Loucy (cell line): ENCODE data around the gene CD58.

Experiments used
- H2AFZ ChIP-seq: fragments of 200-600 bp; sonication (generic); 2 replicates; pipeline ENCODE4 v1.6.0; 2016; ENCODE audit warnings: antibody characterized with exemption, mild to moderate bottlenecking, low read length, moderate library complexity
- H3F3A ChIP-seq: fragments of 200-600 bp; 2 replicates; pipeline ENCODE4 v1.6.0; 2016; ENCODE audit warnings: antibody characterized with exemption, low read depth, mild to moderate bottlenecking
- H3K27me3 ChIP-seq: fragments of 200-600 bp; sonication (generic); 2 replicates; pipeline ENCODE4 v1.6.1; 2014; ENCODE audit warnings: low read length, mild to moderate bottlenecking; ENCODE audit not compliant: insufficient read depth, poor library complexity, severe bottlenecking
- H3K36me3 ChIP-seq: fragments of 200-600 bp; sonication (generic); 2 replicates; pipeline ENCODE4 v1.6.1; 2016; ENCODE audit warnings: low read length; ENCODE audit not compliant: insufficient read depth
- H3K4me1 ChIP-seq: fragments of 200-600 bp; sonication (generic); 2 replicates; pipeline ENCODE4 v1.5.1; 2014; ENCODE audit warnings: low read length, mild to moderate bottlenecking; ENCODE audit not compliant: insufficient read depth, poor library complexity, severe bottlenecking
- H3K4me2 ChIP-seq: fragments of 200-600 bp; sonication (generic); 2 replicates; pipeline ENCODE4 v1.6.0; 2014; ENCODE audit warnings: antibody characterized with exemption, low read length, low read depth, mild to moderate bottlenecking; ENCODE audit not compliant: poor library complexity, severe bottlenecking
- H3K4me3 ChIP-seq: fragments of 200-600 bp; sonication (generic); 2 replicates; pipeline ENCODE4 v1.5.1; 2014; ENCODE audit warnings: low read length, mild to moderate bottlenecking, mixed read lengths; ENCODE audit not compliant: poor library complexity, severe bottlenecking
- H3K79me2 ChIP-seq: fragments of 200-600 bp; sonication (generic); 2 replicates; pipeline ENCODE4 v1.6.1; 2014; ENCODE audit warnings: low read length; ENCODE audit not compliant: insufficient read depth
- H3K9ac ChIP-seq: fragments of 200-600 bp; sonication (generic); 2 replicates; pipeline ENCODE4 v1.6.0; 2014; ENCODE audit warnings: mild to moderate bottlenecking, low read depth, low read length, moderate library complexity; ENCODE audit not compliant: poor library complexity, severe bottlenecking
- H3K9me2 ChIP-seq: fragments of 200-600 bp; sonication (generic); replicated peaks from 2 replicates; pipeline ENCODE4 v1.6.1; 2016; ENCODE audit warnings: low read depth, low read length, mixed read lengths
- H3K9me3 ChIP-seq: fragments of 200-600 bp; sonication (generic); 2 replicates; pipeline ENCODE4 v1.6.1; 2014; ENCODE audit warnings: mild to moderate bottlenecking, antibody characterized with exemption, low read length, low read depth; ENCODE audit not compliant: insufficient read depth
- H4K20me1 ChIP-seq: fragments of 200-600 bp; sonication (generic); 2 replicates; pipeline ENCODE4 v1.6.0; 2014; ENCODE audit warnings: antibody characterized with exemption, low read length, mild to moderate bottlenecking; ENCODE audit not compliant: insufficient read depth, poor library complexity, severe bottlenecking
- CTCF ChIP-seq: fragments of 200-600 bp; sonication (generic); conservative IDR thresholded peaks from 2 replicates; pipeline ENCODE4 v1.5.1; 2014; ENCODE audit warnings: mild to moderate bottlenecking, antibody characterized with exemption, low read length
- EZH2phosphoT487 ChIP-seq: fragments of 200-600 bp; IDR thresholded peaks from 2 replicates; pipeline ENCODE4 v1.6.1; 2018; ENCODE audit warnings: antibody characterized with exemption, mild to moderate bottlenecking, moderate library complexity, borderline replicate concordance

CD58 gene

GRCh38 chr1:116482490-116482889, 88.3 kb downstream of the CD58 start:
- H3K9me2 ChIP-seq: no peaks in the 10 kb centered on the region
- H3K9me3 ChIP-seq: no peaks in the 10 kb centered on the region
- H3K27me3 ChIP-seq: no peaks in the 10 kb centered on the region
- H3K9ac ChIP-seq: no peak overlapping the region
- H3K4me1 ChIP-seq: no peaks in the 10 kb centered on the region
- H4K20me1 ChIP-seq: no peaks in the 10 kb centered on the region
- H3K79me2 ChIP-seq: no peaks in the 10 kb centered on the region
- H3F3A ChIP-seq: no peaks in the 10 kb centered on the region
- H3K4me2 ChIP-seq: no peak overlapping the region
- H3K4me3 ChIP-seq: no peak overlapping the region
- H3K36me3 ChIP-seq: no peaks in the 10 kb centered on the region
- no peak overlapping the region for H2AFZ ChIP-seq
- no peak for TF ChIP-seq EZH2phosphoT487

GRCh38 chr1:116481934-116482333, 88.9 kb downstream of the CD58 start:
- Histone ChIP-seq H3K4me1 (no peaks in the 10 kb centered on the region), H3K9me2 (no peaks in the 10 kb centered on the region), H3K27me3 (no peaks in the 10 kb centered on the region), H3F3A (no peaks in the 10 kb centered on the region), H4K20me1 (no peaks in the 10 kb centered on the region), H3K4me3 (no peak overlapping the region), H3K36me3 (no peaks in the 10 kb centered on the region), H3K79me2 (no peaks in the 10 kb centered on the region), H2AFZ (no peak overlapping the region), H3K4me2 (no peak overlapping the region), H3K9me3 (no peaks in the 10 kb centered on the region), H3K9ac (no peak overlapping the region)
- TF ChIP-seq CTCF: no peak
- TF ChIP-seq EZH2phosphoT487: no peak

GRCh38 chr1:116478621-116479020, 92.2 kb downstream of the CD58 start:
- no peak for TF ChIP-seq CTCF
- no peak for TF ChIP-seq EZH2phosphoT487
- no peaks in the 10 kb centered on the region for H3K9me3 ChIP-seq
- H3K9ac ChIP-seq: no peak overlapping the region
- H3K79me2 ChIP-seq: no peaks in the 10 kb centered on the region
- H3K9me2 ChIP-seq: no peaks in the 10 kb centered on the region
- no peaks in the 10 kb centered on the region for H3K27me3 ChIP-seq
- no peaks in the 10 kb centered on the region for H3K36me3 ChIP-seq
- H3K4me3 ChIP-seq: no peak overlapping the region
- H3K4me2 ChIP-seq: no peak overlapping the region
- no peak overlapping the region for H2AFZ ChIP-seq
- no peaks in the 10 kb centered on the region for H3K4me1 ChIP-seq
- no peaks in the 10 kb centered on the region for H3F3A ChIP-seq
- H4K20me1 ChIP-seq: no peaks in the 10 kb centered on the region

GRCh38 chr1:116477429-116477828, 93.4 kb downstream of the CD58 start:
- TF ChIP-seq CTCF (no peak), EZH2phosphoT487 (no peak)
- H3K9me3 ChIP-seq: no peaks in the 10 kb centered on the region
- H3K4me2 ChIP-seq: no peak overlapping the region
- H3K4me1 ChIP-seq: no peaks in the 10 kb centered on the region
- no peaks in the 10 kb centered on the region for H3K9me2 ChIP-seq
- no peaks in the 10 kb centered on the region for H3F3A ChIP-seq
- H3K27me3 ChIP-seq: no peaks in the 10 kb centered on the region
- no peaks in the 10 kb centered on the region for H3K79me2 ChIP-seq
- no peaks in the 10 kb centered on the region for H3K36me3 ChIP-seq
- H2AFZ ChIP-seq: no peak overlapping the region
- no peaks in the 10 kb centered on the region for H4K20me1 ChIP-seq
- no peak overlapping the region for H3K9ac ChIP-seq
- H3K4me3 ChIP-seq: no peak overlapping the region
